ENCODE results near the gene PEDS1.
"Not testable (repeated sequence)": the region's sequence is repeated elsewhere in the genome, so short reads cannot be mapped to it uniquely, and the experiment has no call there.

The PEDS1 gene

DNA sequence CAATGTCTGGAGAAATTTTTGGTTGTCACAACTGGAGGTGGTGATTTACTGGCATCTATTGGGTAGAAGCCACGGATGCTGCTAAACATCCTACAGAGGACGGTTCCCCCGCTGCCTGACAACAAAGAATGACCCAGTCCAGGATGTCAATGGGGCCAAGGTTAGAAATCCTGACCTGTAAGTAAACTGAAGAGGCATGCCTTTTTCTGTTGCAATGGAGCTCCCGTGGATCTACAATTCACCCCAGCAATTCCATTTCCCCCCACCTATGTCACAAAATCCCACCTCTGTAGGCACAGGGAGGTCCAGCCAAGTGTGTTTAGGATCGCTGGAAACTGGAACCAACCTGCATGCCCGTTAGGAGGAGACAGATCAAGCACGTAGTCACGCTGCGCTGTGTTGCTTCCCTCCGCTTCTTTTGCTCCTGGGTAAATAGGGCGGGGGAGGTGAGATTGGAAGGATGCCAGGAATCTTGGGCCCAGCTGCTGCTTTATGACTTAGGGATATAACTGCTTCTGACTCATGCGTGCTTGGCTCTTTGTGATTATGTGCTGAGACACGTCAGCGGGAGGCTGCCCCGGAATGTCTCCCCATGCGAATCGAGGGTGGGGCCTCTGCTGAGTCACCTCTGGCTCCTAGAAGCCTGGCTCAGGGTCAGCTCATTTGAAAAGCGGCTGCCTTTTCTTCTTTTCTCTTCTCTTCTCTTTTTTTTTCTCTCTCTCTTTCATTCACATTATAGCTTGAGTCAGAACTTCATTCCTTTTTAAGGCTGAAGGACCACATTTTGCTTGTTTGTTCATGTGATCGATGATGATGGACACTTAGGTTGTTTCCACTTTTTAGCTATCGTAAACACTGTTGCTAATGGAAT, 12.4 kb upstream of the PEDS1 start:
- TF ChIP-seq ZFX (IDR thresholded peaks at IDR 0.05) = no peak
- TF ChIP-seq, protein P1, sequence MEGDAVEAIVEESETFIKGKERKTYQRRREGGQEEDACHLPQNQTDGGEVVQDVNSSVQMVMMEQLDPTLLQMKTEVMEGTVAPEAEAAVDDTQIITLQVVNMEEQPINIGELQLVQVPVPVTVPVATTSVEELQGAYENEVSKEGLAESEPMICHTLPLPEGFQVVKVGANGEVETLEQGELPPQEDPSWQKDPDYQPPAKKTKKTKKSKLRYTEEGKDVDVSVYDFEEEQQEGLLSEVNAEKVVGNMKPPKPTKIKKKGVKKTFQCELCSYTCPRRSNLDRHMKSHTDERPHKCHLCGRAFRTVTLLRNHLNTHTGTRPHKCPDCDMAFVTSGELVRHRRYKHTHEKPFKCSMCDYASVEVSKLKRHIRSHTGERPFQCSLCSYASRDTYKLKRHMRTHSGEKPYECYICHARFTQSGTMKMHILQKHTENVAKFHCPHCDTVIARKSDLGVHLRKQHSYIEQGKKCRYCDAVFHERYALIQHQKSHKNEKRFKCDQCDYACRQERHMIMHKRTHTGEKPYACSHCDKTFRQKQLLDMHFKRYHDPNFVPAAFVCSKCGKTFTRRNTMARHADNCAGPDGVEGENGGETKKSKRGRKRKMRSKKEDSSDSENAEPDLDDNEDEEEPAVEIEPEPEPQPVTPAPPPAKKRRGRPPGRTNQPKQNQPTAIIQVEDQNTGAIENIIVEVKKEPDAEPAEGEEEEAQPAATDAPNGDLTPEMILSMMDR (conservative IDR thresholded peaks at IDR 0.05) = no peak
- H3K27ac ChIP-seq = peak overlapping the region; percentile 68

DNA sequence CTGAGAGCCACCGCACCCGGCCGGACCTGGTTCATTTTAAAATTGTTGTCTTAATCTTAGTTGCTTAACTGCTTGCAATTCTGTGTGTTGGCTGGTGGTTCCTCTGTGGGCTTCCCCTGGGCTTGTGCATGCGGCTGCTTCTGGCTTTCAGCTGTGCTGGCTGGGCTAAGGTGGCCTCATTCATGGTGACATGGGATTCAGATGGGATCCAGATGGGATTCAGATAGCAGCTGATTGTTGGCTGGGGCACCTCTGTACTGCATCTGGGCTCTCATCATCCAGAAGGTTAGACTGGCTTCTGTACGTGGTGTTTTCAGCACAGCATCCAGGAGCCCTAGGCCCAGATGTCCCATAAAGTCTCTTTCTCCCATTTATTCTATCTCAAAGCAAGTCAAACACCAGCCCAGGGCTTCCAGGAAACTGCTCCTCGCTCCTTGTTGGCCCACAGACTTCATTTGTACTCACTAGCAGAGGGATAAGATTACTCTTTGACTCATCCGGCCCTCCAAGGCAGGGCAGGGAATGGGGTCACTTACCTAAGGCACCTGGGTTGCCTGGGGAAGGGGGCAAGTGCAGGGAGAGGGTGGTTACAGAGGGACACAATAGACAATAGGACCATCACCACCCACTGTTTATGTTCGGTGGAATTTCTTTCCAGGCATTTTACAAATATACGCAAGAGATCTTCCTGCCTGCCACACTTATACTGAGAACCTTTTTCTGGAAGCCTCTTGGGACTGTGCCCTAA, 10.2 kb upstream of the PEDS1 start:
- H3K27ac ChIP-seq = no peak overlapping the region
- TF ChIP-seq ZFX (IDR thresholded peaks at IDR 0.05) = no peak
- TF ChIP-seq, protein P1 (conservative IDR thresholded peaks at IDR 0.05) = no peak

DNA sequence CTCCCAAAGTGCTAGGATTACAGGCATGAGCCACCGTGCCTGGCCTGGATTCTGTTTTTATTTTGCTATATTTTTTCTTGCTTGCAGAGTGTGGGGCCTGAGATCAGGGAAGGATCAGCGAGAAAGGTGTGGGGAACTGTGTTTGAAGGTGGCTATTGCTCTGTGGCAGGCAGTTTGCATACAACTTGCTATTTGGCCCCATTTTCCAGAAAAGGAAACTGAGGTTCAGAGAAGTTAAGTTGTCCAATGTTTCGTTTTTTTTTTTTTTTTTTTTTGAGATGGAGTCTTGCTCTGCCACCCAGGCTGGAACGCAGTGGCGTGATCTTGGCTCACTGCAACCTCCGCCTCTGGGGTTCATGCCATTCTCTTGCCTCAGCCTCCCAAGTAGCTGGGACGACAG, 8.0 kb upstream of the PEDS1 start:
- not testable (repeated sequence) for H3K27ac ChIP-seq

DNA sequence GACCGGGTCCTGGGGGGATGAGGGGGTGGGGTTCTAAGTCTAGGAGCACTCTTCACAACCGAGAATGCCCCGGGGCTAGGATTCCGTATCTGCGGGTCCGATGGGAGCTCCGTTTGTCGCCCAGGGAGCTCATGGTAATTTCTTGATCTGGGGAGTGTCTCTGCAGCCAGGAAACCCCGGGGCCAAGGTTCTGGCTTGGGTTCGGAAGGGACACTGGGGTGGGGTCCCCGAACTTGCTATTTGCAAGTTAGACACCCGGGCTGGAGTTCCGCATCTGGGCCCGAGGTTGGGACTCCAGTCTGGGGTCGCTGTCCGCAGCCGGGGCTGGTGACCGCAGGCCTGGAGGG, 397 bp downstream of the PEDS1 start:
- TF ChIP-seq ZFX (IDR thresholded peaks at IDR 0.05) = no peak
- TF ChIP-seq, protein P1 (conservative IDR thresholded peaks at IDR 0.05) = no peak
- H3K27ac ChIP-seq = peak overlapping the region; percentile 80

DNA sequence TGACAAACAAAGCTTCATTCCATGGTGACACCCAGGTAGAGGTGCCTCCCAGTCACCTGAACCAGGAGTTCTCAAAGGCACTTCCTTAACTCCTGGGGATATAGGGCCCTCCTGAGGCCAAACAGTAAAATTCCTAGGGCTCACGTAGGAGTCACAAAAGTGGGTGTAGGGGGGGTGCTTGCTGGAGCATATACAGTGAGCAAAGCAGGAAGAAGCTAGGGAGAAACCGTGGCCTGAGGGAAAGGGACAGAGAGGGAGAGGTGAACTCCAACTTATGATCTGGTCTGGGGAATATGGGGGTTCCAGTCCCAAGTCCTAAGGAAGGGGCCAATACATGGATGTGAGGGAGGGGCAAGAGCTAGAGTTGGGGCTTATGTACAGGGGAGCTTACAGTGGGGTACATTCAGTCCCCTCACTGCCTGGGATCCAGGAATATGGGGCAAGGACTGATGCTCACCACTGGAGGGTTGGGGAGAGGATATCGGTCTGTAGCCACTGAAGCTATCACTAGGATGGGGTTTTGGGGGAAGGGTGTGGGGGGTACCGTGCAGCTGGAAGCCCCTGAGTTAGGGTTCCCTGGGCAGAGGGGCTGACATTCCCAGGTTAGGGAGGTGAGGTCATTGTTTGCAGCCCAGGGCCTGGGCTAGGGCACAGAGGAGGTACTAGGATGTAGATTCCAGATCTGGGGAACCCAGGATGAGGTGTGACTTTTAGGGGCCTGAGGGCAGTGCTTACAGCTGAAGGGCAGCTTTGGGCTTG, 950 bp downstream of the PEDS1 start:
- no peak for TF ChIP-seq ZFX (IDR thresholded peaks at IDR 0.05)
- TF ChIP-seq, protein P1 (conservative IDR thresholded peaks at IDR 0.05) = no peak
- peak overlapping the region; percentile 80 for H3K27ac ChIP-seq

DNA sequence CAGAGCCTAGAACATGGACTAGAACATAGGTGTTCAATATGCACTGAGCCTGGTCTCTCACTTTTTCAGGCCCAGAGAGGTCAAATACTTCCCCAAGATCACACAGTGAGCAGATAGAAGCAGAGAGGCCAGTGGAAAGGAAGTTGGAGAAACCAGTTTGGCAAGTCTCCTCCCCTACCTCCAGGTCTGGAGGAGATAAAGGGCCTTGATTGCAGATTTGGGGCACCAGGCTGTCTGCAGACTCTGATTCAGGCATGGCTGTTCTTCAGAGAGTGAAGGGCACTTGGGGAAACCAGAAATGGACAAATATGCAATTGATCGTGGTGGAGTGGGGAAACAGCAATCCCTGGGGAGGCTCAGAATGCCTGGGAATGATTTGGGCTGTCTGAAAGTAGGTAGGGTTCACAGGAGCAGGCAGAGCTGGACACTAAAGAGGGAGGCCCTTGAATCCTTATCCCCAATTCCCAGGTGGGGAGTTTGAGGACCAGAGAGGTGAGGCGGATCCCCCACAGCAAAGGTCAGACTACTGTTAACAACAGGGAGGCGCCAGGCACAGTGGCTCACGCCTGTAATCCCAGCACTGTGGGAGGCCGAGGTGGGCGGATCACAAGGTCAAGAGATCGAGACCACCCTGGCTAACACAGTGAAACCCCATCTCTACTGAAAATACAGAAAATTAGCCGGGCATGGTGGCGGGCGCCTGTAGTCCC, 2.3 kb downstream of the PEDS1 start:
- TF ChIP-seq ZFX (IDR thresholded peaks at IDR 0.05) = no peak
- TF ChIP-seq, protein P1 (conservative IDR thresholded peaks at IDR 0.05) = no peak
- peak overlapping the region; percentile 80 for H3K27ac ChIP-seq

DNA sequence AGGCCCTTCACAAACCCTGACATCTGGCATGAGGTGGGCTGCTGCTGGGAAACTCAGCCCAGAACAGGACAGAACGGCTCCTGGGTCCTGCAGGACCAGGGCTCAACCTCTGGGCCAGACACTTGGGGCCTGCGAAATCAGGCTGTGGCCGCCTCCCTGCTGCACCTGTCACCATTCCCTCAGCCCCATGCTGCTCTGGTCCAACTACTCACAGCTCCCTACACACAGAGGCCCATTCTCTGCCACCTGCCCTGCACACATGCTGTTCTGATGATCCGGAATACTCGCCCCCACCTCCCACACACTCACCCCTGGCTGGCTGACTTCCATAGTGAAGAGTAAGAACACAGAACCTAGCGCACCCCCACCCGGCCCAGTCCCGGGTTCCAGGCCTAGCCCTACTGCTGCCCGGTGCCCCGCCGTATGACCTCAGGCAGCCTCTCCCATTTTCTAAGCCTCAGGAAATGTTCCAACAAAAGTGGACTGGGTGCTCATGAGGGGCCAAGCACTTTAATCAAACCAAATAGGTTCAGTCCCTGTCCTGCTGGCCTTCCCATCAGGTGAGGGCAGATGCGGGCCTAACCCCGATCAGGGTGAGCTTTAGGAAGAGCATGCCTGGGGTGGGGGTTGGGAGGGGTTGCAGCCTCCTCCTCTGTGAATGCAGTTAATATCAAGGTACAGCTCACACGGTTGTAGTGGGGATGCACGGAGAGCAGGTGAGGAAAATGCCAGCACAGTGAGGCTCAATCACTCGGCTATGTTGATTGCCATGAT, 3.9 kb downstream of the PEDS1 start:
- no peak for TF ChIP-seq ZFX (IDR thresholded peaks at IDR 0.05)
- H3K27ac ChIP-seq = peak overlapping the region; percentile 80; the same call in 1 of the 2 replicates

All from C4-2B (cell line).